HG02970 (cell line): Measurements from ENCODE around the gene GLTPD2.

Experiments used
- ATAC-seq: cut with Tn5 transposase; IDR thresholded peaks from one replicate; pipeline ENCODE4 v1.9.1; 2021; ENCODE audit warnings: mild to moderate bottlenecking, moderate library complexity, moderate number of reproducible peaks; ENCODE audit not compliant: unreplicated experiment, low FRiP score

Gene GLTPD2

DNA sequence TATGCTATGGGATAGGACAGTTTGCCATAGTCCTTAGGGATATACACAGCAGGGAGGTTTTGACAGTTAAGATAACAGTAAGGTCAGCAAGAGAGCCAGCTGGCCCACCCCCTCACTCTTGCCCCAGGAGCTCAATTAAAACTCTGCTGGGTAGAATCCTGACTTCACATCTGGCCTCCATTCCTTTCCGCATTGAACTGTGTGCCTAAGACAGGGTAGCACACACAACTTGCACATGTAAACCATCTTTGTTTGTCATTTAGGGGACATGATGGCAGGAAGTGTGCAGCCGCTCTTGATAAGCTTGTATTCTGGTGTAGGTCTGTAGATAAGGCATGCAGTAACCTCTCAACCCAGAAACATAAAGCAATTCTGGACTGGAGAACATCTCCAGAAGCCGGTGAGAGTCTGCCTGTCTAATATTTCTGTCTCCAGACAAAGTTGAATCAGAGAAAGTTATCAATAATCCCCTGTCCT lies 49.6 kb downstream of the GLTPD2 start:
- no peak for ATAC-seq

DNA sequence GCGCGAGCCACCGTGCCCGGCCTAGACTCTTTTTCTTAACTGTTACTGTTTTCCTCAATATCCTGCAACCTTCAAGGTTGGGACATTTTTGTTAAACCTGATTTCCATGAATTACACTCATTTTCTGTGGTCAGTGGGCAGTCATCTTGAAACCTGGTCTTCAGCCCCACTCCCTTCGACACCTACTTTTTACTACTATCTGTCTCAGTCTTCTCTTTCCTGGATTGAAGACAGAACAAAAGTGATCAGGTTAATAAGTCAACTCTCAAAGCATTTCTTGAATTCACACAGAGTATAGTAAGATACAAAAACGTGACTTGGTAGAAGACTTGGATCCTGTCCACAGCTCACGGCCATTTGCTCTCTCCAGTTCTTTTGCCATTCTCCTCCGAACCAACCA lies 50.5 kb downstream of the GLTPD2 start:
- ATAC-seq = no peak
